ENCODE data around the gene ST3GAL3.

DNA sequence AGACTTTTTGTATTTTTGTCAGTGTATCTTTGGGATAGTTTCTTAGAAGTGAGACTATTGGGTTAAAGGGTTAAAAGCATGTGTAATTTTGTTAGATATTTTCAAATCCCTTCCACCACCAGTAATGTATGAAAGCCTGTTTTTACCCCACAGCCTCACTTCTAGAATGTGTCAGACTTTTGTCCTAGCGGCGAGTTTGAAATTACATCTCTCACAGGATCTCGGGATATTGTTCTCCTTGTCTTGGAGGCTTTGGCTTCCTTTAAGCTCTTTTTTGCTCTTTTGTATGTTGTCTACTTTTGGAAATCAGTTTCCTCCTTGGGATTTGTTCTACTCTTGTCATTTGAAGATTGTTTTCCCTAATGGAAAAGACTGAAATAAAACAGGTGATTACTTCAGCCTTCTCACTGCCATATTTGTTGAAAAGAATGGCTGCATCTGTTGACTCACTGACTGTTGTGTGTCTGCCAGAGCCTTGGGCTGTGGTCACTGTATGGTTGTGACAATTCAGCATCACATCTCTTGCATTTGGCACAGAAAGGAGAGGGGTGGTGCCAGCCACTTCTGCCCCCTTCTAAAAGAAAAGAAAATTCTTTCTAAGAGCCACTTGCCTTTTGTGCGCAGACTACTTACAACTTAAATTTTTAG lies 22.6 kb downstream of the ST3GAL3 start:
- TF ChIP-seq, protein P1, sequence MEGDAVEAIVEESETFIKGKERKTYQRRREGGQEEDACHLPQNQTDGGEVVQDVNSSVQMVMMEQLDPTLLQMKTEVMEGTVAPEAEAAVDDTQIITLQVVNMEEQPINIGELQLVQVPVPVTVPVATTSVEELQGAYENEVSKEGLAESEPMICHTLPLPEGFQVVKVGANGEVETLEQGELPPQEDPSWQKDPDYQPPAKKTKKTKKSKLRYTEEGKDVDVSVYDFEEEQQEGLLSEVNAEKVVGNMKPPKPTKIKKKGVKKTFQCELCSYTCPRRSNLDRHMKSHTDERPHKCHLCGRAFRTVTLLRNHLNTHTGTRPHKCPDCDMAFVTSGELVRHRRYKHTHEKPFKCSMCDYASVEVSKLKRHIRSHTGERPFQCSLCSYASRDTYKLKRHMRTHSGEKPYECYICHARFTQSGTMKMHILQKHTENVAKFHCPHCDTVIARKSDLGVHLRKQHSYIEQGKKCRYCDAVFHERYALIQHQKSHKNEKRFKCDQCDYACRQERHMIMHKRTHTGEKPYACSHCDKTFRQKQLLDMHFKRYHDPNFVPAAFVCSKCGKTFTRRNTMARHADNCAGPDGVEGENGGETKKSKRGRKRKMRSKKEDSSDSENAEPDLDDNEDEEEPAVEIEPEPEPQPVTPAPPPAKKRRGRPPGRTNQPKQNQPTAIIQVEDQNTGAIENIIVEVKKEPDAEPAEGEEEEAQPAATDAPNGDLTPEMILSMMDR (conservative IDR thresholded peaks at IDR 0.05), result no peak
- TF ChIP-seq ZFX (IDR thresholded peaks at IDR 0.05), result no peak

Data from C4-2B (cell line).